DOHH2 (cell line): ENCODE results near the gene NRSN2.
"Not testable (repeated sequence)": the region's sequence is repeated elsewhere in the genome, so short reads cannot be mapped to it uniquely, and the experiment has no call there.

Source experiments
- H3F3A ChIP-seq: fragments of 200-600 bp; sonication (generic), shearing (Covaris generic); 2 replicates; pipeline ENCODE4 v1.6.0; 2016; ENCODE audit warnings: antibody characterized with exemption, mild to moderate bottlenecking; ENCODE audit not compliant: control insufficient read depth, insufficient read depth
- H3K27ac ChIP-seq: fragments of 200-600 bp; sonication (generic); 2 replicates; pipeline ENCODE4 v1.5.1; 2014; ENCODE audit warnings: low read depth, mild to moderate bottlenecking, low read length, moderate library complexity
- H3K27me3 ChIP-seq: fragments of 200-600 bp; sonication (generic); 2 replicates; pipeline ENCODE4 v1.6.1; 2014; ENCODE audit warnings: mild to moderate bottlenecking, low read length, mixed read lengths; ENCODE audit not compliant: control insufficient read depth
- H3K36me3 ChIP-seq: fragments of 200-600 bp; sonication (generic); 2 replicates; pipeline ENCODE4 v1.6.1; 2014; ENCODE audit warnings: mild to moderate bottlenecking, low read length, moderate library complexity, mixed read lengths; ENCODE audit not compliant: control insufficient read depth
- H3K4me1 ChIP-seq: fragments of 200-600 bp; sonication (generic); 2 replicates; pipeline ENCODE4 v1.6.1; 2014; ENCODE audit warnings: mild to moderate bottlenecking, low read length, mixed read lengths; ENCODE audit not compliant: control insufficient read depth
- H3K4me2 ChIP-seq: fragments of 200-600 bp; sonication (generic); 2 replicates; pipeline ENCODE4 v1.6.0; 2014; ENCODE audit warnings: mild to moderate bottlenecking, low read length, moderate library complexity
- H3K4me3 ChIP-seq: fragments of 200-600 bp; sonication (generic); 2 replicates; pipeline ENCODE4 v1.5.1; 2014; ENCODE audit warnings: mild to moderate bottlenecking, low read length, mixed read lengths
- H3K79me2 ChIP-seq: fragments of 200-600 bp; sonication (generic); 2 replicates; pipeline ENCODE4 v1.6.1; 2014; ENCODE audit warnings: mild to moderate bottlenecking, low read length, mixed read lengths; ENCODE audit not compliant: control insufficient read depth
- H3K9me2 ChIP-seq: fragments of 200-600 bp; sonication (generic); replicated peaks from 2 replicates; pipeline ENCODE4 v1.6.1; 2014; ENCODE audit warnings: mild to moderate bottlenecking, low read length, mixed read lengths; ENCODE audit not compliant: control insufficient read depth
- H3K9me3 ChIP-seq: fragments of 200-600 bp; sonication (generic); 2 replicates; pipeline ENCODE4 v1.6.1; 2014; ENCODE audit warnings: antibody characterized with exemption, low read length, mixed read lengths; ENCODE audit not compliant: control insufficient read depth, insufficient read depth
- H4K20me1 ChIP-seq: fragments of 200-600 bp; sonication (generic); 2 replicates; pipeline ENCODE4 v1.6.0; 2014; ENCODE audit warnings: low read depth, mild to moderate bottlenecking, antibody characterized with exemption, low read length, moderate library complexity; ENCODE audit not compliant: control insufficient read depth, insufficient read depth
- CTCF ChIP-seq: fragments of 200-600 bp; sonication (generic); IDR thresholded peaks from one replicate; pipeline ENCODE4 v1.5.1; 2014; ENCODE audit warnings: antibody characterized with exemption, mild to moderate bottlenecking, low read depth, low read length; ENCODE audit not compliant: poor library complexity, severe bottlenecking
- EZH2phosphoT487 ChIP-seq: fragments of 200-600 bp; sonication (generic); IDR thresholded peaks from 2 replicates; pipeline ENCODE4 v1.6.1; 2017; ENCODE audit warnings: borderline replicate concordance, mild to moderate bottlenecking, antibody characterized with exemption, low read length, moderate library complexity, mixed read lengths

NRSN2 gene

GRCh38 chr20:353166-353565 lies 6.3 kb downstream of the NRSN2 start:
- peaks cover 5% of the 10 kb centered on the region; the same call in 1 of the 2 replicates for H3F3A ChIP-seq
- no peak overlapping the region for H3K27ac ChIP-seq
- H4K20me1 ChIP-seq = no peaks in the 10 kb centered on the region
- H3K9me2 ChIP-seq = no peaks in the 10 kb centered on the region
- no peak for TF ChIP-seq CTCF
- TF ChIP-seq EZH2phosphoT487 = no peak
- H3K4me3 ChIP-seq = no peak overlapping the region
- H3K4me1 ChIP-seq = peaks cover 20% of the 10 kb centered on the region
- H3K27me3 ChIP-seq = no peaks in the 10 kb centered on the region
- no peak overlapping the region for H3K4me2 ChIP-seq
- no peaks in the 10 kb centered on the region for H3K9me3 ChIP-seq
- no peaks in the 10 kb centered on the region for H3K36me3 ChIP-seq
- no peaks in the 10 kb centered on the region for H3K79me2 ChIP-seq

- Histone ChIP-seq H3K9me2 (no peaks in the 10 kb centered on the region), H3K27ac (no peak overlapping the region), H4K20me1 (0 out of 2 replicates have a peak, but pooled peaks cover 4% of the 10 kb centered on the region), H3K9me3 (no peaks in the 10 kb centered on the region), H3F3A (peaks cover 5% of the 10 kb centered on the region; the same call in 1 of the 2 replicates), H3K27me3 (no peaks in the 10 kb centered on the region), H3K4me2 (no peak overlapping the region), H3K79me2 (no peaks in the 10 kb centered on the region), H3K4me1 (peaks cover 18% of the 10 kb centered on the region), H3K36me3 (no peaks in the 10 kb centered on the region), H3K4me3 (no peak overlapping the region)
- peak; percentile 84 for TF ChIP-seq CTCF
- TF ChIP-seq EZH2phosphoT487 = no peak
Measured at GRCh38 chr20:354298-354977, 7.5 kb downstream of the NRSN2 start.

GRCh38 chr20:356154-356553 lies 9.2 kb downstream of the NRSN2 start:
- H3K36me3 ChIP-seq, H3K4me2 ChIP-seq, H3K9me2 ChIP-seq, H3F3A ChIP-seq, H3K9me3 ChIP-seq, H3K27ac ChIP-seq, H3K4me3 ChIP-seq, H3K27me3 ChIP-seq, H3K79me2 ChIP-seq, H4K20me1 ChIP-seq: not testable (repeated sequence)
- peaks cover 24% of the 10 kb centered on the region for H3K4me1 ChIP-seq

GRCh38 chr20:356745-357144 lies 9.8 kb downstream of the NRSN2 start:
- H3K4me3 ChIP-seq = no peak overlapping the region

More at GRCh38 chr20:356745-357144, 9.8 kb downstream of the NRSN2 start:
- Histone ChIP-seq H3F3A (peaks cover 8% of the 10 kb centered on the region), H3K79me2 (no peaks in the 10 kb centered on the region), H3K36me3 (no peaks in the 10 kb centered on the region), H4K20me1 (0 out of 2 replicates have a peak, but pooled peaks cover 4% of the 10 kb centered on the region), H3K27ac (no peak overlapping the region), H3K4me2 (no peak overlapping the region), H3K27me3 (peaks cover 6% of the 10 kb centered on the region), H3K9me2 (no peaks in the 10 kb centered on the region), H3K4me1 (peaks cover 30% of the 10 kb centered on the region), H3K9me3 (no peaks in the 10 kb centered on the region)
- no peak for TF ChIP-seq CTCF
- no peak for TF ChIP-seq EZH2phosphoT487
